ENCODE data around the gene PRDM12.

PRDM12 gene

GRCh38 chr9:130664251-130665028 is at the start of gene PRDM12:
TSS of gene PRDM12 (plus strand) at chr9:130664594. CDS start at chr9:130664654, 60 bp downstream.
- DNase-seq: no peak

GRCh38 chr9:130616451-130616850 is 47.9 kb upstream of the PRDM12 start:
- DNase-seq: no peak

- DNase-seq: no peak
Observed at GRCh38 chr9:130623466-130623865, 40.9 kb upstream of the PRDM12 start.

GRCh38 chr9:130624154-130624553 is 40.2 kb upstream of the PRDM12 start:
- no peak for DNase-seq

GRCh38 chr9:130626249-130626996 is 38.0 kb upstream of the PRDM12 start:
- no peak for DNase-seq

GRCh38 chr9:130627051-130627450 is 37.3 kb upstream of the PRDM12 start:
- DNase-seq: no peak

GRCh38 chr9:130627896-130628792 is 36.2 kb upstream of the PRDM12 start:
- DNase-seq: no peak

- no peak for DNase-seq
Observed at GRCh38 chr9:130629443-130630070, 34.8 kb upstream of the PRDM12 start.

- no peak for DNase-seq
Observed at GRCh38 chr9:130630071-130630450, 34.3 kb upstream of the PRDM12 start.

GRCh38 chr9:130630506-130631330 is 33.7 kb upstream of the PRDM12 start:
- DNase-seq: no peak

GRCh38 chr9:130631331-130632080 is 32.9 kb upstream of the PRDM12 start:
- no peak for DNase-seq

GRCh38 chr9:130632081-130632710 is 32.2 kb upstream of the PRDM12 start:
- DNase-seq: no peak

- no peak for DNase-seq
Observed at GRCh38 chr9:130632841-130633240, 31.6 kb upstream of the PRDM12 start.

- DNase-seq: no peak
Observed at GRCh38 chr9:130633336-130634190, 30.8 kb upstream of the PRDM12 start.

- DNase-seq: no peak
Observed at GRCh38 chr9:130634191-130634768, 30.1 kb upstream of the PRDM12 start.

GRCh38 chr9:130634801-130635200 is 29.6 kb upstream of the PRDM12 start:
- no peak for DNase-seq

GRCh38 chr9:130635306-130635705 is 29.1 kb upstream of the PRDM12 start:
- no peak for DNase-seq

- no peak for DNase-seq
Observed at GRCh38 chr9:130635721-130636647, 28.4 kb upstream of the PRDM12 start.

Measured in NCI-H1105 treated with DMSO at 0.1 percent for 48 hours (cell line).